HepG2 (cell line): Measurements from ENCODE around the gene CCDC170. TPM values are rescaled to one million over a fixed set of nuclear protein-coding genes. Genes with fewer than 3 reads are reported as not detected.
A peak's percentile ranks its signal among the peaks of the same experiment; 100 is the strongest.

Experiments
- ADNP ChIP-seq: sonication (generic); formaldehyde crosslinking; IDR thresholded peaks from 2 replicates; pipeline ENCODE4 v1.4.0; 2020; ENCODE audit warnings: missing genetic modification reagents
- ELF1 ChIP-seq: sonication (generic); formaldehyde crosslinking; IDR thresholded peaks from 2 replicates; pipeline ENCODE4 v1.4.0; 2020; ENCODE audit warnings: missing genetic modification reagents
- FOSL2 ChIP-seq: sonication (generic); formaldehyde crosslinking; IDR thresholded peaks from 2 replicates; pipeline ENCODE4 v1.4.0; 2020; ENCODE audit warnings: missing genetic modification reagents
- GLI4 ChIP-seq: sonication (generic); formaldehyde crosslinking; IDR thresholded peaks from 2 replicates; pipeline ENCODE4 v1.5.1; 2020; ENCODE audit warnings: missing genetic modification reagents, mild to moderate bottlenecking, moderate library complexity, borderline replicate concordance
- GTF2F1 ChIP-seq: fragments of 150-350 bp; IDR thresholded peaks from 2 replicates; pipeline ENCODE4 v1.6.1; 2014; ENCODE audit warnings: low read length
- HOXA9 ChIP-seq: sonication (generic); formaldehyde crosslinking; IDR thresholded peaks from 2 replicates; pipeline ENCODE4 v1.8.1; 2022; ENCODE audit warnings: missing genetic modification reagents, mild to moderate bottlenecking, moderate library complexity, borderline replicate concordance
- MAF1 ChIP-seq: sonication (generic); formaldehyde crosslinking; IDR thresholded peaks from 2 replicates; pipeline ENCODE4 v1.5.0; 2020; ENCODE audit warnings: missing genetic modification reagents, borderline replicate concordance
- NFE2 ChIP-seq: sonication (generic); formaldehyde crosslinking; IDR thresholded peaks from 2 replicates; pipeline ENCODE4 v1.4.0; 2020; ENCODE audit warnings: missing genetic modification reagents
- PRMT3 ChIP-seq: sonication (generic); formaldehyde crosslinking; IDR thresholded peaks from 2 replicates; pipeline ENCODE4 v1.8.1; 2022; ENCODE audit warnings: low read depth, mild to moderate bottlenecking, moderate library complexity, missing genetic modification reagents, borderline replicate concordance
- RFXANK ChIP-seq: IDR thresholded peaks from 2 replicates; pipeline ENCODE4 v1.6.1; 2016
- SAP130 ChIP-seq: IDR thresholded peaks from 2 replicates; pipeline ENCODE4 v1.6.1; 2016; ENCODE audit warnings: low read depth
- ZBTB8A ChIP-seq: sonication (generic); formaldehyde crosslinking; IDR thresholded peaks from 2 replicates; pipeline ENCODE4 v1.4.0; 2020; ENCODE audit warnings: mild to moderate bottlenecking, low read depth, missing genetic modification reagents, borderline replicate concordance
- ZFAT ChIP-seq: sonication (generic); formaldehyde crosslinking; conservative IDR thresholded peaks from 2 replicates; pipeline ENCODE4 v1.8.1; 2023; ENCODE audit warnings: missing genetic modification reagents, inconsistent platforms
- ZFP36 ChIP-seq: fragments of 150-350 bp; IDR thresholded peaks from 2 replicates; pipeline ENCODE4 v1.6.1; 2018; ENCODE audit warnings: borderline replicate concordance, low read length, low read depth; ENCODE audit not compliant: partially characterized antibody
- ZNF33A ChIP-seq: sonication (generic); formaldehyde crosslinking; IDR thresholded peaks from 2 replicates; pipeline ENCODE4 v1.5.1; 2020; ENCODE audit warnings: missing genetic modification reagents, mild to moderate bottlenecking, moderate library complexity, borderline replicate concordance
- ZNF589 ChIP-seq: sonication (generic); formaldehyde crosslinking; conservative IDR thresholded peaks from 2 replicates; pipeline ENCODE4 v1.8.0; 2022; ENCODE audit warnings: mild to moderate bottlenecking, moderate library complexity, missing genetic modification reagents
- ZNF709 ChIP-seq: sonication (generic); formaldehyde crosslinking; IDR thresholded peaks from 2 replicates; pipeline ENCODE4 v1.5.0; 2020; ENCODE audit warnings: mild to moderate bottlenecking, missing genetic modification reagents
- ZNF761 ChIP-seq: sonication (generic); formaldehyde crosslinking; conservative IDR thresholded peaks from 2 replicates; pipeline ENCODE4 v1.4.0; 2020; ENCODE audit warnings: mild to moderate bottlenecking, missing genetic modification reagents
- ZNF775 ChIP-seq: sonication (generic); formaldehyde crosslinking; IDR thresholded peaks from 2 replicates; pipeline ENCODE4 v1.4.0; 2020; ENCODE audit warnings: missing genetic modification reagents, mild to moderate bottlenecking, moderate library complexity, borderline replicate concordance
- polyA plus RNA-seq, 8 experiments: library from polyadenylated mRNA; depleted of rRNA in 3 of 8; stranded (reverse) in 7 of 8; unstranded in 1 of 8; fragments of >200 nt; fragmentation: Illumina TruSeq in 4 of 8; extraction: Trizol in 4 of 8; gene quantifications; 2 replicates each; pipeline versions ENCODE4 v1.2.1 to v1.2.3, GENCODE V29; 2011 to 2016; ENCODE audit warnings: low read depth in 4 of 8, missing spikeins in 1 of 8, mixed read lengths in 1 of 8; ENCODE audit not compliant: insufficient read depth in 1 of 8
- total RNA-seq, 5 experiments: library from RNA; depleted of rRNA; stranded (reverse); fragments of >200 nt; fragmentation: Illumina TruSeq; extraction: Trizol; gene quantifications; 2 replicates each; pipeline ENCODE4 v1.2.3, GENCODE V29; 2016; ENCODE audit warnings: low read depth in 1 of 5
- TF ChIP-seq, protein P1 (sequence below), 2 experiments: fragments of 450-650 bp in 1 of 2; sonication (generic) in 1 of 2; formaldehyde crosslinking; IDR thresholded peaks; 2 replicates each; pipeline versions ENCODE4 v1.5.0 to v1.8.0; 2020 to 2022; ENCODE audit warnings: mild to moderate bottlenecking in 1 of 2, missing genetic modification reagents in 1 of 2
- TF ChIP-seq, protein P2 (sequence below): sonication (generic); formaldehyde crosslinking; IDR thresholded peaks from 2 replicates; pipeline ENCODE4 v1.4.0; 2020; ENCODE audit warnings: missing genetic modification reagents
- TF ChIP-seq, protein P3 (sequence below): sonication (generic); formaldehyde crosslinking; IDR thresholded peaks from 2 replicates; pipeline ENCODE4 v1.4.0; 2020; ENCODE audit warnings: missing genetic modification reagents
- TF ChIP-seq, protein P4 (sequence below): sonication (generic); formaldehyde crosslinking; conservative IDR thresholded peaks from 2 replicates; pipeline ENCODE4 v1.4.0; 2020; ENCODE audit warnings: missing genetic modification reagents
- TF ChIP-seq, protein P5 (sequence below): sonication (generic); formaldehyde crosslinking; IDR thresholded peaks from 2 replicates; pipeline ENCODE4 v1.5.0; 2020; ENCODE audit warnings: missing genetic modification reagents

CCDC170 gene
- total and polyA plus RNA-seq, 2 of the 13 experiments (the other 11 are each of a cell fraction or from before 2014, with no cell fraction given): 0.90 to 5.1 TPM

DNA sequence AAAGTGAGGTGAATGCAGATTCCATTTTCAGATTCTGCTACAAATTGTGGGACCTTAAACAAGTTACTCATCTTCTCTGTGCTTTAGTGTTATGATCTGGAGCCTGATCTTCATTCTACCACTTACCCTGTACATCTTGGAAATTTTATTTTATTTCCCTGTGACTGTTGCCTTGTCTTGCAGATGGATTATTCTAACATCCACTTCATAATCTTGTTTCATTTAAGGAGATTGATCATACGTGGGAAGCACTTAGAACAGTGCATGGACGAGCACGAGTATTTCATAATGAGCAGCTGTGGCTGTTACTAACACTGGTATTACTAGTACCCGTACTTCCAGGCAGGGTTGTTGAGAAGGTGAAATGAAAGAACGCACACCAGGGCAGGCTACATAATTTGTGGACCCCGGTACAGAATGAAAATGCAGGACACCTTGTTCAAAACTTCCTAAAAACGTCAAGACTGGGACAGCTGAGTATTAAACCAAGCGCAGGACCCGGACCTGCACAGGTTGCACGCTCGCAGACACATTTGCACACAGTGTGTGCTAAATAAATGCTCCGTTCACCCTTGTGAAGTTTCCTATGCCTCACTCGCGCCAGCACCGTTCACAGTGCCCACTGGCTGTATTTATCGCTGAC is 535 bp upstream of the CCDC170 start (continued):
- TF ChIP-seq FOSL2 (CRISPR knock-in tag) (no peak; the same call in 1 of the 2 replicates), PRMT3 (CRISPR knock-in tag) (no peak), GLI4 (CRISPR knock-in tag) (no peak; the same call in 1 of the 2 replicates), ZFP36 (no peak), HOXA9 (CRISPR knock-in tag) (no peak), RFXANK (CRISPR knock-in tag) (no peak), NFE2 (CRISPR knock-in tag) (no peak), ZNF761 (no peak), ZFAT (CRISPR knock-in tag) (no peak), ZNF589 (CRISPR knock-in tag) (peak; percentile 14; the same call in 1 of the 2 replicates), ZNF709 (CRISPR knock-in tag) (no peak), ADNP (CRISPR knock-in tag) (no peak), ZNF775 (CRISPR knock-in tag) (no peak), MAF1 (CRISPR knock-in tag) (no peak), ZBTB8A (CRISPR knock-in tag) (no peak), ELF1 (CRISPR knock-in tag) (no peak; the same call in 1 of the 2 replicates), SAP130 (CRISPR knock-in tag) (no peak), ZNF33A (CRISPR knock-in tag) (no peak), GTF2F1 (no peak)
- TF ChIP-seq, protein P1, sequence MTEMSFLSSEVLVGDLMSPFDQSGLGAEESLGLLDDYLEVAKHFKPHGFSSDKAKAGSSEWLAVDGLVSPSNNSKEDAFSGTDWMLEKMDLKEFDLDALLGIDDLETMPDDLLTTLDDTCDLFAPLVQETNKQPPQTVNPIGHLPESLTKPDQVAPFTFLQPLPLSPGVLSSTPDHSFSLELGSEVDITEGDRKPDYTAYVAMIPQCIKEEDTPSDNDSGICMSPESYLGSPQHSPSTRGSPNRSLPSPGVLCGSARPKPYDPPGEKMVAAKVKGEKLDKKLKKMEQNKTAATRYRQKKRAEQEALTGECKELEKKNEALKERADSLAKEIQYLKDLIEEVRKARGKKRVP (CRISPR knock-in tag; IDR thresholded peaks at IDR 0.05): no peak
- TF ChIP-seq, protein P2, sequence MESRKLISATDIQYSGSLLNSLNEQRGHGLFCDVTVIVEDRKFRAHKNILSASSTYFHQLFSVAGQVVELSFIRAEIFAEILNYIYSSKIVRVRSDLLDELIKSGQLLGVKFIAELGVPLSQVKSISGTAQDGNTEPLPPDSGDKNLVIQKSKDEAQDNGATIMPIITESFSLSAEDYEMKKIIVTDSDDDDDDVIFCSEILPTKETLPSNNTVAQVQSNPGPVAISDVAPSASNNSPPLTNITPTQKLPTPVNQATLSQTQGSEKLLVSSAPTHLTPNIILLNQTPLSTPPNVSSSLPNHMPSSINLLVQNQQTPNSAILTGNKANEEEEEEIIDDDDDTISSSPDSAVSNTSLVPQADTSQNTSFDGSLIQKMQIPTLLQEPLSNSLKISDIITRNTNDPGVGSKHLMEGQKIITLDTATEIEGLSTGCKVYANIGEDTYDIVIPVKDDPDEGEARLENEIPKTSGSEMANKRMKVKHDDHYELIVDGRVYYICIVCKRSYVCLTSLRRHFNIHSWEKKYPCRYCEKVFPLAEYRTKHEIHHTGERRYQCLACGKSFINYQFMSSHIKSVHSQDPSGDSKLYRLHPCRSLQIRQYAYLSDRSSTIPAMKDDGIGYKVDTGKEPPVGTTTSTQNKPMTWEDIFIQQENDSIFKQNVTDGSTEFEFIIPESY (CRISPR knock-in tag): no peak
- TF ChIP-seq, protein P3, sequence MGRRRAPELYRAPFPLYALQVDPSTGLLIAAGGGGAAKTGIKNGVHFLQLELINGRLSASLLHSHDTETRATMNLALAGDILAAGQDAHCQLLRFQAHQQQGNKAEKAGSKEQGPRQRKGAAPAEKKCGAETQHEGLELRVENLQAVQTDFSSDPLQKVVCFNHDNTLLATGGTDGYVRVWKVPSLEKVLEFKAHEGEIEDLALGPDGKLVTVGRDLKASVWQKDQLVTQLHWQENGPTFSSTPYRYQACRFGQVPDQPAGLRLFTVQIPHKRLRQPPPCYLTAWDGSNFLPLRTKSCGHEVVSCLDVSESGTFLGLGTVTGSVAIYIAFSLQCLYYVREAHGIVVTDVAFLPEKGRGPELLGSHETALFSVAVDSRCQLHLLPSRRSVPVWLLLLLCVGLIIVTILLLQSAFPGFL (CRISPR knock-in tag): no peak
- TF ChIP-seq, protein P4, sequence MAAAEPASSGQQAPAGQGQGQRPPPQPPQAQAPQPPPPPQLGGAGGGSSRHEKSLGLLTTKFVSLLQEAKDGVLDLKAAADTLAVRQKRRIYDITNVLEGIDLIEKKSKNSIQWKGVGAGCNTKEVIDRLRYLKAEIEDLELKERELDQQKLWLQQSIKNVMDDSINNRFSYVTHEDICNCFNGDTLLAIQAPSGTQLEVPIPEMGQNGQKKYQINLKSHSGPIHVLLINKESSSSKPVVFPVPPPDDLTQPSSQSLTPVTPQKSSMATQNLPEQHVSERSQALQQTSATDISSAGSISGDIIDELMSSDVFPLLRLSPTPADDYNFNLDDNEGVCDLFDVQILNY: no peak
- TF ChIP-seq, protein P5, sequence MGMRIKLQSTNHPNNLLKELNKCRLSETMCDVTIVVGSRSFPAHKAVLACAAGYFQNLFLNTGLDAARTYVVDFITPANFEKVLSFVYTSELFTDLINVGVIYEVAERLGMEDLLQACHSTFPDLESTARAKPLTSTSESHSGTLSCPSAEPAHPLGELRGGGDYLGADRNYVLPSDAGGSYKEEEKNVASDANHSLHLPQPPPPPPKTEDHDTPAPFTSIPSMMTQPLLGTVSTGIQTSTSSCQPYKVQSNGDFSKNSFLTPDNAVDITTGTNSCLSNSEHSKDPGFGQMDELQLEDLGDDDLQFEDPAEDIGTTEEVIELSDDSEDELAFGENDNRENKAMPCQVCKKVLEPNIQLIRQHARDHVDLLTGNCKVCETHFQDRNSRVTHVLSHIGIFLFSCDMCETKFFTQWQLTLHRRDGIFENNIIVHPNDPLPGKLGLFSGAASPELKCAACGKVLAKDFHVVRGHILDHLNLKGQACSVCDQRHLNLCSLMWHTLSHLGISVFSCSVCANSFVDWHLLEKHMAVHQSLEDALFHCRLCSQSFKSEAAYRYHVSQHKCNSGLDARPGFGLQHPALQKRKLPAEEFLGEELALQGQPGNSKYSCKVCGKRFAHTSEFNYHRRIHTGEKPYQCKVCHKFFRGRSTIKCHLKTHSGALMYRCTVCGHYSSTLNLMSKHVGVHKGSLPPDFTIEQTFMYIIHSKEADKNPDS (CRISPR knock-in tag): peak; percentile 99
